ENCODE measurements around the gene MDFIC.

The MDFIC gene

GRCh38 chr7:115034515-115034914, 112.6 kb downstream of the MDFIC start:
- no peak for DNase-seq (ENCODE audit: low read depth in 1 of 2, low spot score in 1 of 2)

GRCh38 chr7:115037128-115037802, 115.4 kb downstream of the MDFIC start:
- no peak for DNase-seq (ENCODE audit: low read depth in 1 of 2, low spot score in 1 of 2)

GRCh38 chr7:115038158-115038557, 116.3 kb downstream of the MDFIC start:
- DNase-seq (ENCODE audit: low read depth in 1 of 2, low spot score in 1 of 2): no peak

- DNase-seq (ENCODE audit: low read depth in 1 of 2, low spot score in 1 of 2): no peak
Measured at GRCh38 chr7:115040057-115040456, 118.2 kb downstream of the MDFIC start.

- no peak for DNase-seq (ENCODE audit: low read depth in 1 of 2, low spot score in 1 of 2)
Measured at GRCh38 chr7:115040495-115040894, 118.6 kb downstream of the MDFIC start.

- no peak for DNase-seq (ENCODE audit: low read depth in 1 of 2, low spot score in 1 of 2)
Measured at GRCh38 chr7:115042596-115042995, 120.7 kb downstream of the MDFIC start.

- DNase-seq (ENCODE audit: low read depth in 1 of 2, low spot score in 1 of 2): no peak
Measured at GRCh38 chr7:115043605-115044004, 121.7 kb downstream of the MDFIC start.

- no peak for DNase-seq (ENCODE audit: low read depth in 1 of 2, low spot score in 1 of 2)
Measured at GRCh38 chr7:115044224-115044623, 122.3 kb downstream of the MDFIC start.

- no peak for DNase-seq (ENCODE audit: low read depth in 1 of 2, low spot score in 1 of 2)
Measured at GRCh38 chr7:115047958-115048720, 126.2 kb downstream of the MDFIC start.

- no peak for DNase-seq (ENCODE audit: low read depth in 1 of 2, low spot score in 1 of 2)
Measured at GRCh38 chr7:115052706-115053105, 130.8 kb downstream of the MDFIC start.

- DNase-seq (ENCODE audit: low read depth in 1 of 2, low spot score in 1 of 2): no peak
Measured at GRCh38 chr7:115054478-115055065, 132.7 kb downstream of the MDFIC start.

- DNase-seq (ENCODE audit: low read depth in 1 of 2, low spot score in 1 of 2): no peak
Measured at GRCh38 chr7:115056019-115056418, 134.1 kb downstream of the MDFIC start.

- DNase-seq (ENCODE audit: low read depth in 1 of 2, low spot score in 1 of 2): no peak
Measured at GRCh38 chr7:115058726-115059125, 136.8 kb downstream of the MDFIC start.

- DNase-seq (ENCODE audit: low read depth in 1 of 2, low spot score in 1 of 2): no peak
Measured at GRCh38 chr7:115059321-115059720, 137.4 kb downstream of the MDFIC start.

- DNase-seq (ENCODE audit: low read depth in 1 of 2, low spot score in 1 of 2): no peak
Measured at GRCh38 chr7:115060095-115060870, 138.4 kb downstream of the MDFIC start.

GRCh38 chr7:115066050-115066449, 144.2 kb downstream of the MDFIC start:
- DNase-seq (ENCODE audit: low read depth in 1 of 2, low spot score in 1 of 2): no peak

- no peak for DNase-seq (ENCODE audit: low read depth in 1 of 2, low spot score in 1 of 2)
Measured at GRCh38 chr7:115066634-115067033, 144.7 kb downstream of the MDFIC start.

GRCh38 chr7:115068220-115068619, 146.3 kb downstream of the MDFIC start:
- DNase-seq (ENCODE audit: low read depth in 1 of 2, low spot score in 1 of 2): no peak

All from stimulated activated CD4-positive, alpha-beta T cell treated with anti-CD3 and anti-CD28 coated beads, Interleukin-15, amount 100 ng/mL, for 1 hour (primary cell).